HS-5 (cell line): ENCODE results near the gene CRAMP1.

Experiments
- DNase-seq: peaks from one replicate; pipeline ENCODE4 v3.0.0-alpha.2; 2012; ENCODE audit warnings: low read depth

The CRAMP1 gene

DNA sequence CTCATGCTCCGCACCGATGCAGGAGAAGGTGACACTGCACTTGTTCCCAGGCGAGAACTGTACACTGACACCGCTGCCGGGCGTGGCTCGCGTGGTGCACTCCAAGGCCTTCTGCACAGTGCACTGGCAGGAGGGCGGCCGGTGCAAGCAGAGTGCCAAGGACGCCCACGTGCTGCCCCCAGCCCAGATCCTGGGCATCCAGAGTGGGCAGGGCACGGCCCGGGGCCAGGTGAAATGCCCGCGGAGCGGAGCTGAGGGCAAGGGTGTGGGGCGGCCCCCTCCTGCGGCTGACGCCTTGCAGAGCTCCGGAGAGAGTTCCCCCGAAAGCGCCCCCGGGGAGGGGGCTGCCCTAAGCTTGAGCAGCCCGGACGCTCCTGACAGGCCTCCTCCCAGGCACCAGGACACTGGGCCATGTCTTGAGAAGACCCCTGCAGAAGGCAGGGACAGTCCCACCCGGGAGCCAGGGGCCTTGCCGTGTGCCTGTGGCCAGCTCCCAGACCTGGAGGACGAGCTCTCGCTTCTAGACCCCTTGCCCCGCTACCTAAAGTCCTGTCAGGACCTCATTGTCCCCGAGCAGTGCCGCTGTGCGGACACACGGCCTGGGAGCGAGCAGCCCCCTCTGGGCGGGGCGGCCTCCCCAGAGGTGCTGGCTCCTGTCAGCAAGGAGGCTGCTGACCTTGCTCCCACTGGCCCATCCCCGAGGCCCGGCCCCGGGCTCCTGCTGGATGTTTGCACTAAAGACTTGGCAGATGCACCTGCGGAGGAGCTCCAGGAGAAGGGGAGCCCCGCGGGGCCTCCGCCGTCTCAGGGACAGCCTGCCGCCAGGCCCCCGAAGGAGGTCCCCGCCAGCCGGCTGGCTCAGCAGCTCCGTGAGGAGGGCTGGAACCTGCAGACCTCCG is 44.0 kb downstream of the CRAMP1 start:
- no peak for DNase-seq

DNA sequence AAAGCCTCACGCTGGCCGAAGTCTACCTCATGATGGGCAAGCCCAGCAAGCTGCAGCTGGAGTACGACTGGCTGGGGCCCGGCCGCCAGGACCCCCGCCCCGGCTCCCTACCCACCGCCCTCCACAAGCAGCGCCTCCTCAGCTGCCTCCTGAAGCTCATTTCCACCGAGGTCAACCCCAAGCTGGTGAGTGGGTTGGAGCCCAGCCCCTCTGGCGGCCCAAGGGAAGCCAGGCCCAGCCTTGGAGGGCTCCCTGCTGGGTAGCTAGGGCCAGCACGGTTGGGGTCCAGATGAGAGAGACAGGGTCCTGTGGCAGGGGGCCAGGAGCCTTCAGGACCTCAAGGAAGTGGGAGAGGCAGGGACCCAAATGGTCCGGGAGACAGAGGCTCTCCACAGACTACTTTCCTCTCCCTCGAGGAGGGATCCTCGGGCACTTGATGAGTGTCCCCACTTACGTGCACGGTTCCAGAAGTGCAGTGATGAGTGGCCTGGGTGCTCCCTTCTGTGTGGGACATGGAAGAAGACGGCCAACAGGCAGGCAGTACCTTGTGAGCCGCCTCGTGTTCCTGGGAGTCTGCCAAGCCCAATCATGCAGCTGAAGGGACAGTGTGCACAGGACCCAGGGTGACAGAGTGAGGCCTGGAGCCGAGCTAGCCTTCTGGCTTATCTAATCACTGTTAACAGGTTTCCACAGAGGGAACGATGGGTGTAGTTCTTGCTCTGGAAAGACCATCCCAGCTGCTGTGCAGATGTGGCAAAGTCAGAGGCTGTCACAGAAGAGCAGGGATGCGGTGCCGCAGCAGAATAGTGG is 44.9 kb downstream of the CRAMP1 start:
- DNase-seq, result no peak

DNA sequence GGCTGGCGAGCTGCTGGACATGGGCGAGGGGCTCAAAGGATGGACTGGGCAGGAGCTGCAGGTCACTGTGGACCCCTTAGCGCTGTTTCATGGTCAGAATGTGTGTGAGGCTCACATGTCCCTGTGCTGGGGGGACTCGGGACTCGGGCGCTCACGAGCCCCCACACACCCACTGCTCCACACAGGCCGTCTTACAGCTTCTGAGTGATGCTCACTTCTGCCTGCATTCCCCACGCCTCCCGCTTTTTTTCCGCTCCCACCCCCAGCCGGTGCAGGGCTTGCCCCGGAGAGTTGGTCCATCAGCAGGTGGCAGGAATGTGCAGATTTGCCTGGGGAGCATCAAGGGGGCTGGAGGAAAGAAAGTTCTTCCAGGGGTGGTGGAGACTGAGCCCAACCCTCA is 45.7 kb downstream of the CRAMP1 start:
- no peak for DNase-seq

DNA sequence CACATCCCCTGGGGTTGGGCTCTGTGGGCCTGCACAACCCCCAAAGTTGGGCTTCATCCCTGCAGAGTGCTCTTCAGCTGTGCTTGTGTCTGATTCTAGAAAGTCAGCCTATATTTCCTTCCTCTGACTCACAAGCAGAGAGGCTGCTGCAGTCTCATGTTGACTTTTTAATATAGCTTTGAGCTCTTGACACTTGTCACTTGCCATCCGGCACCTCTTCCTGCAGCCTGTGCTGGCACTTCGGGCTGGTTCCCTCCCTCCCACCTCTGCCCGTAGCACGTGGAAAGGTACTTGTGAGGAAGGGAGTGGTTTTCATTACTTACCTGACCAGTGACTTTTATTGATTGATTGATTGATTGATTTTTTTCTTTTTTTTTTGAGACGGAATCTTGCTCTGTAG is 46.9 kb downstream of the CRAMP1 start:
- no peak for DNase-seq

DNA sequence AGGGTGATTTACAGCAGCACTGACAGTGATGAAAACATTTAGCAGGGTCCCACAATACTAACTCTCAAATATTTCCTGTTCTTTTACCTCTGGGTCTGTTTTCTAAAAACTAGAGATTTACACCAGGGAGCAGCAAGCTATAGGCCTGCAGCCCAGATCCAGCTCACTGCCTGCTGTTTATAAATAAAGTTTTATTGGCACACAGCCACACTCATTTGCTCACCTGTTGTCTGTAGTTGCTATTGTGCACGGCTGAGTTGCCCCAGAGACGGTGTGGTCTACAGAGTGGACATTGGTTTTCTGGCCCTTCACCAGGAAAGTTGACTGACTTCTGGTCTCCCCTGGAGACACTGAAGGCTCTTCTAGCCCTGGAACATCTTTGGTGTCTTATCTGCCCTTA is 49.7 kb downstream of the CRAMP1 start:
- no peak for DNase-seq

DNA sequence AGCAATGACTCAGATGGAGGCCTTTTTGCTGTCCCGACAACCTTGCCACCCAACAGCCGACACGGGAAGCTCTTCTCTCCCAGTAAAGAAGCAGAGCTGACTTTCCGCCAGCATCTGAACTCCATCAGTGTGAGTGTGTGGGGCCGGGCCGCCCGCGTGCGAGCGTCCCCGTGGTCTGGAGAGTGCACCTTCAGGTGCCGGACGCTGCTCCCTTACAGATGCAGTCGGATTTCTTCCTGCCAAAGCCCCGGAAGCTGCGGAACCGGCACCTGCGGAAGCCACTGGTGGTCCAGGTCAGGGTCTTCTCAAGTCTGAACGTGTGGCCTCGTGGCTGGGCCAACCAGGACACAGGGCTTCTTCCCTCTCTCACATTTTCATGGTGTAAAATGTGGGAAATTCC is 50.4 kb downstream of the CRAMP1 start:
- DNase-seq, result no peak

DNA sequence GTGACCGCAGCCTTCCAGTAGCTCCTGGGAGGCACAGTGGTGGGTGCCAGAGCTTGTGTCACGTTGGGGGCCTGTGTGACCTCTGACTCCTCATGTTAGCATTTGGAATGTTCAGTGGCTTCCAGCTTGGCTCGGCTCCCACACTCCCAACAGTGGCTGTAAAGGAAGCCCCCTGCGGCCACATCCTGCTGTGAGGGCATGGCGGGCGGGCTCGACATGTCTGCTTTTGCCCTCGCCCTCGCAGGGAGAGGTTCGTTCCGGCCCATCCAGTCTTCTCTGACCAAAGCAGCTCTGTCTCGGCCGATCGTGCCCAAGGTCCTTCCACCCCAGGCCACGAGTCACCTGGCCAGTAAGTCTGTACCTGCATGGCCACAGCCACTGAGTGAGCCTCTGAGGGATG is 53.7 kb downstream of the CRAMP1 start:
- DNase-seq, result no peak

DNA sequence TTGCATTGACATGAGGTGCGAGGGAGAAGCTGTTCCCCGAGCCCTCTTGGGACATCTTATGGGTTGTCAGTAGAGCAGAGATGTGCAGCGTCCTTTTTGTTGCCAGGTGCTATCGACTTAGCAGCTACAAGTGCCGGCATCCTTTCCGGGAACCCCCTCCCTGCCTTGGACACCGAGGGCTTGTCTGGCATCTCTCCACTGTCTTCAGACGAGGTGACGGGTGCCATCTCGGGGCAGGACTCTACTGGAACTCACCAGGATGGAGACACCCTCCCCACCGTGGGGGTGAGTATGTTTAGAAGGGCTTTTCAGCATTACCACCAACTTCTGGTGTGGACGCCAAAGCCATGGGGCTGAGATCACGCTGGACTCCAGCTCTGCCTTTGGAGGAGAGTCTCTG is 54.2 kb downstream of the CRAMP1 start:
- DNase-seq, result no peak

DNA sequence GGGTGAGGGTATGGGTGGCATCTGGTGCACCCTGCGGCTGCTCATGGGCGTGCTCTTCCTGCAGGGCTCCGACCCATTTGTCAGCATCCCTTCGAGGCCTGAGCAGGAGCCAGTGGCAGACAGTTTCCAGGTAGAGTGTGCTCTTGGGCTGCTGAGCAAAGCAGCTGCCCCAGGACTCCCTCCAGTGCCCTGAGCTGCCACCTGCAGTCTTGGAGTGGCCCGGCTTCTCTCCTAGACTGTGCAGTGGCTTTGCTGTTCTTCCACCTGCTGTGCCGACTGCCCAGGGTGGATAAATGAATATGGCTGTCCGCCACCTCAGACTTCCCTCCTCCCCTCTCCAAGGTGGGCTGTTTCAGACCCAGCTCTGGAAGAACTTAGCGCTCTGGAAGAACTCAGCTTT is 55.1 kb downstream of the CRAMP1 start:
- no peak for DNase-seq

DNA sequence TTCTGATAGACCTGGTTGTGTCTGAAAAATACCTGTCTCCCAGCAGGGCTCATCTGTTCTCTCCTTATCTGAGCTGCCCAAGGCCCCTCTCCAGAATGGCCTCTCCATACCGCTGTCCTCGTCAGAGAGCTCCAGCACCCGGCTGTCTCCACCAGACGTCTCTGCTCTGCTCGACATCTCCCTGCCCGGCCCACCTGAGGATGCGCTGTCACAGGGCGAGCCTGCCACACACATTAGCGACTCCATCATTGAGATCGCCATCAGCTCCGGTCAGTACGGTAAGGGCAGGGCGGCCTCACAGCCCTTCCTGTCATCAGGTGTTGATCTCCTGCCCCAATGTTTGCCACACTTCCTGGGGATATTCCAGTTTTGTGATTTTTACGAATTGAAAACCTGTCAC is 55.8 kb downstream of the CRAMP1 start:
- no peak for DNase-seq

DNA sequence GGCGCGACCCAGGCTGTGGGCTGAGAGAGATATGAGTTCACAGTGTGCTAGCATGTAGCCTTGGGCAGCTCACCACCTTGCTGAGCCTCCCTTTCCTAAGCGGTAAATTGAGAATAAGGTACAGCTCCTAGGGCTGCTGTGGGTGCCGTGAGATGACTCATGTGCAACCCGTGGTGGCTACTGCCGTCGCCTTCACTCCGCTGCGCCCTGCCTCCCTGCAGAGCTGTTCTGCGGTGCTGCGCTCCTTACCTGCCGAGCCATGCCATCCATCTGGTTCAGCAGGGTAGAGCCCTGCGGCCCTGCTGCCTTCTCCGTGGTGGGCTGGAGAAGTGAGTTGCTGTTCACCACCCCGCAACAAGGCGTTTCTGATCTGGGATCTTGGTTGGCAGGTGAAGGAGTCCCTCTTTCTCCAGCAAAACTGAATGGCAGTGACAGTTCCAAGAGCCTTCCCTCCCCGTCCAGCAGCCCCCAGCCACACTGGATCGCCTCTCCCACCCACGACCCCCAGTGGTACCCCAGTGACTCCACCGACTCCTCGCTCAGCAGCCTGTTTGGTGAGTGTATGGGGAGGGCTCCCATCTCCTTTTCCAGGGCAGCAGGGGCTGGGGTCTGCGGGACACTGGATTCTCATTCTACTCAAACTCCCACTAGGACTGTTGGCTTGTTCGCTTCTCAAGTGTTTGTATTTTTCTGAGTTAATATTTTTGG is 56.6 kb downstream of the CRAMP1 start:
- no peak for DNase-seq

DNA sequence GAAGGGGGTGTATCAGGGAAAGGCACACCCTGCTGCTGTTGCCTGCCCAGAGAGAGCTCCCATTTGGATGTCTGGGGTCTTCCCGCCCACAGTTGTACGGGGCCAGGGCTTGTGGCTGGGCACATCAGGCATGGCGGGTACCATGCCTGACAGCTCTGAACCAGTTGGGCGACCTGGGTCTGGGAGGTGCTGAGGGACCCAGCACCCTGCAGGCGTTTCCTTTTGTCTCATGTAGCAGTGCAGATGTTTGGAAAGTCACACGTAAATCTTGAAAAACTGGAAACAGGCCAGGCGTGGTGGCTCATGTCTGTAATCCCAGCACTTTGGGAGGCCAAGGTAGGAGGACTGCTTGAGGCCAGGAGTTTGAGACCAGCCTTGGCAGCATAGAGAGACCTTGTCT is 57.5 kb downstream of the CRAMP1 start:
- DNase-seq, result no peak

DNA sequence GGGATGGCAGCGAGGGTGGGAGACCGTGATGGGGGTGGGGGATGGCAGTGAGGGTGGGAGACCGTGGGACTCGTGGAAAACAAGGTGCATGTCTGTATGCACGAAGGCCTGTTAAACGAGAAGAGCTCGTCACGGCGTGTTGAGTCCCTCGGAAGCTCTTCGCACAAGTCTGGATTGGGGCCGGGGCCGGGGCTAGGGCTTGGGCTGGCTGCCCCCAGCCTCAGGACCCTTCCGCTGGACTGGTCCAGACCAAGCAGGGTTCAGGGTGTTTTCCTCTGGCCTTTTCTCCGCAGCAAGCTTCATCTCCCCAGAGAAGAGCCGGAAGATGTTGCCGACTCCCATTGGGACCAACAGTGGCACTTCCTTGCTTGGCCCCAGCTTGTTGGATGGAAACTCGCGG is 58.2 kb downstream of the CRAMP1 start:
- no peak for DNase-seq

DNA sequence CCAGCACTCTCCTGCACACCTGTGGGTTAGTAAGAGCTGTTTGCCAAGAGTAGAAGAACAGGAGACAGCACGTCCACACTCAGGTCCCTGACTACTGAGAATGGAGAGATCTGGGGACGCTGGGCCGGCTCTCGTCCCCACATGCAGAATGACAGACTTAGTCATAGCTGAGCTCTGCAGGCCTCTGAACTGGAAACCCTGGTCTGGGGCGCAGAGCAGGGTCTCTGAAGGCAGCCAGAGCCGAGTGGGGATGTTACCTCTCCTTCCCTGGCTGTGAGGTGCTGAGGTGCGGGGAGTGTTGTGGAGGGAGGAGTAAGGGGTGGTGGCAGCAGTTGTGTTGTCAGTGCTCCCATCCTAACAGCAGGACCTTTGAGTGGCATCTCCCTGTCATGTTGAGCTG is 58.7 kb downstream of the CRAMP1 start:
- DNase-seq, result no peak

DNA sequence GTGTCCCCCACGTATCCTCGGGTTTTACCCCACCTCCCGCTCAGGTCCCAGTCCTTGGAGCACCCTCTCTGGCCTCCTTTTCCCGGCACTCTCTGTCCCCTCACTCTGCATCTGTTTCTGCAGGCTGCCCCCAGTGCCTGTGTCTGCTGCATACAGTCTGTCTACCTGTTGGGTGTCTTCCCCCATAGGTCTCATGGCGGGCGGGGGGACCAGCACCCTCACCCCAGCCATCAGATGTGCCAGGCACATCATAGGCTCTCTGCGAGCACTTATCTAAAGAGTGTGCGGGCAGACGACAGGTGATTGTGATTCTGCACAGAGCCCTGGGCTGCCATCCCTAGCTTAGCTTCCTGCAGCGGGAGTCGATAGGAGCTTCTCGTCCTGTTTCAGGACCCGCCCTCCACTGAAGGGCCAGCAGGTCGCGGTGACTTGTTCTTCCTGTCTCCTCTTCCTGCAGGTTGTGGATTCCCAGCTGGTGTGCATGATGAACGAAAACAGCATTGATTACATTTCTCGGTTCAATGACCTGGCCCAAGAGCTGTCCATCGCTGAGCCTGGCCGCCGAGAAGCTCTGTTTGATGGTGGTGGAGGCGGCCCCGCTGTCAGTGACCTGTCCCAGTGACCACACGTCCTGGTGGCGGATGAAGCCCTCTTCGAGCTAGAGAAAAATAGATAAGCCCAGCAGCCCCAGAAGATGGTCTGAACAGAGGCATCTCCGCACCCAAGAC is 61.4 kb downstream of the CRAMP1 start:
- DNase-seq, result no peak

DNA sequence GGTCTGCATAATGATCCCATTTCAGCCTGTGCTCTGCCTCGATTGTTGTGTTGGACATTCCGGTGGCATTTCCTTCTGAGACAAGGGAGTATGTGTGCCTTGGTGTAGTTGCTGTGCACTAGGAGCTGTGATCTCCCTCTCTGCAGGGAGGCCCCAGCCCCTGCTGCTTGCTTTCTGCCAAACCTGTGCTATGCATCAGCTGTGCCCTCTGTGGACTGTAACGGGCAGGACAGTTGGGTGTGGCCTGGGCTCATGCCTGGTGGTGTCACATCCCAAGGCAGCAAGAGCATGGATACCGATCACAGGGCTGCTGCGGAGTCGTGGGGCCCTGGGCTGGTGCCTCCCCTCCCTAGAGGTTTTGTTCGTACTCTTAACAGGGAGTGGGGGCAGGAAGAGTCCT is 62.1 kb downstream of the CRAMP1 start:
- DNase-seq, result no peak

DNA sequence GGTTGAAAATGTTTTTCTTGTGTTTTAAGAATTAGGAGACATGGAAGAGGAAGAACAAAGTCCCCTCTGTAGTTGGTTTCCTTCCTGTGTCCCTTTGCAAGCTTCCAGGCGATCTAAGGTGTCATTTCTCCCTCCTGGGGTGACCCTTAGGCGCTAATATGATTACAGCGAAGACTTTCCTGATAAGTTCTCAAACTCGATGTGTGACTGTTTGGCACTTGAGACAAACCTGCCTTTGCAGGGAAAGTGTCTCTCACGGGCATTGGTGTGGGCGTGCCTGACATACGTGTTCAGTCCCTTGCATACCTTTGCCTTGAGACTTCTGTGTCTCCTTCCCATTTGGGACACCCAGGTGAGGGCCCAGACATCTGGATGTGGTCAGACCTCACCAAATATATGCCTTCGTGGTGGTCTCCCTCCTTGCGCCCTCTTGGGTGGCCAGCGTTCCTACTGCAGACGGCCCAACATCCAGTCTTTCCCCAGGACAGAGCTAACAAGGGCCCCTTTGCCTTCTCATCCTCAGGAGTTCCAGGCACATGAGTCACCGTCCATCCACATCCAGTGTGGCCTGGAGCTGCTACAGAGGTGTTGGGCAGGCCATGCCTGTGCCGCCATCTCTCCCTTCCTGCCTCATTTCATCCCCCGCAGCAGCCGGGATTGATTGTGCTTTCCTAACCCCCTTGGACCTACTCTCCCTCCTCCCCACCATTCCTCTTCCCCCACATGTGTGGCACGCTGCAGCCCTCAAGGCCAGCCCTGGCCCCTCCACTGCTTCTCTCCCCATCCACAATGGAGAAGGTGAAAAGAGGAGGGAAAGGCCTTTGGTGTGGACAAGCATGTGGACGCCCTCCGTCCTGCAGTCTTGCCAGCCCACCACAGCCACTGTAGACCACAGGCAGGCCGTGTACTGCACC is 62.8 kb downstream of the CRAMP1 start:
- peak; percentile 30 for DNase-seq

DNA sequence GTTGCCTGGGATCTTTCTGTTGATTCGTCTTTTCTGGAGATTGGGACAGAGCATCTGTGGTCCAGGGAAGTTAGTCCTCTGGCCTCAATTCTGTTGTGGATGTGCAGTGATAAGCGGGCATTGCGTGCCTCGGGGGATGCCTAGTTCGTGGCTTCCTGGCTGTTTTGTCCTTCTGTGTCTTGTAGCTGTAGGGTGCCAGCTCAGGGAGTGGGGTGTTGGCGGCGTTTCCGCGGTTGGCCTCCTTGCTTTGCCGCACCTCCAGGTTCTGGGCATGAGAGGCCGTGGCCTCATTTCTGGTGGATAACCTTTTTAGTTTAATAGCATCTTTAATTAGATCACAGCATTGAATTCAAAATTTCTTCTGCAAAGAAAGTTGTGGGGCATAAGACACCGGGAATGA is 64.5 kb downstream of the CRAMP1 start:
- no peak for DNase-seq

DNA sequence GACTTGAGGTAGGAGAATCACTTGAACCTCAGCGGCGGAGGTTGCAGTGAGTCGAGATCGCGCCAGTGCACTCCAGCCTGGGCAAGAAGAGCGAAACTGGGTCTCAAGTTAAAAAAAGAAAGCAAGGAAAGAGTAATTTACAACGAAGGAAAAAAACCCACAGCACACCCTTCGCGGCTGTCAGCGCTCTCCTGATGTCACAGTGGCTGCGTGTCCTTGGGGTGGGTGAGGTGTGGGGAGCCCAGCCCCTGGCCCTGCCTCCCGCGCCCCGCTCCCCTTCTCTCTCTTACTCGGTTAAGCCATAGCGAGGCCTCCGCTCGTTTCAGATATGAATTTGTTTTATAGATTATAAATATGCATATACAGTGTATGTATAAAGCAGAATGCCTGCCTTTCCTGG is 65.2 kb downstream of the CRAMP1 start:
- DNase-seq, result no peak

DNA sequence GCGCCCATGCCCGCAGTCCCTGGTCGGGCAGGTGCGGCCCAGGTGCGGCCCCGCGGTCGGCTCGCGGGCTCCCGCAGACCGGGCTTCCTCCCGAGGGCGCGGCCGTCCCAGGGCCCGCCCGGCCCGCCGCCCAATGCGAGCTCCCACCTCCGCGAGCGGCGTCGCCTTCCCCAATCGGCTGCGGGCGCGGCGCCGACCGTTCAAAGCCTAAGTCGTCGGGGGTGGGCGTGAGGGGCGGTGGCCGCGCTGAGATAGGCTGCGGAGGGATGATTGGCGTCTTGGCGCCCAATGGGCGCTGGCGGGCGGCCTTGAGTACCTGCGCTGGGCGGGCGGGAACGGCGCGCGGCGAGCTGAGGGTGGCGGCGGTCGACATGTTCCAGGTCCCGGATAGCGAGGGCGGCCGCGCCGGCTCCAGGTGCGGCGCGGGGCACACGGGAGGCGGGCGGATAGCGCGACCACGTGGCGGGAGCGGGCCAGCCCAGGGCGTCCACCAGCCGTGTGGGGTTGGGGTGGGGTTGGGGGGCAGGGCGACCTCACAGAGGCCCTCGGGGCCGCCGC is 65.9 kb downstream of the CRAMP1 start, which contains the start of gene JPT2:
JPT2 (plus strand) TSS at position 338 of the 558 bp plus-strand sequence; CDS start at position 372, 34 bp downstream.
- peak; percentile 77 for DNase-seq
